Inflammatory macrophage (primary cell): ENCODE results near the gene UBASH3A.
"Not testable (repeated sequence)": the region's sequence is repeated elsewhere in the genome, so short reads cannot be mapped to it uniquely, and the experiment has no call there.

Experiments
- DNase-seq, 2 donors: peaks; one replicate each; pipeline ENCODE4 v3.0.0-alpha.2; 2020 to 2022

UBASH3A gene

DNA sequence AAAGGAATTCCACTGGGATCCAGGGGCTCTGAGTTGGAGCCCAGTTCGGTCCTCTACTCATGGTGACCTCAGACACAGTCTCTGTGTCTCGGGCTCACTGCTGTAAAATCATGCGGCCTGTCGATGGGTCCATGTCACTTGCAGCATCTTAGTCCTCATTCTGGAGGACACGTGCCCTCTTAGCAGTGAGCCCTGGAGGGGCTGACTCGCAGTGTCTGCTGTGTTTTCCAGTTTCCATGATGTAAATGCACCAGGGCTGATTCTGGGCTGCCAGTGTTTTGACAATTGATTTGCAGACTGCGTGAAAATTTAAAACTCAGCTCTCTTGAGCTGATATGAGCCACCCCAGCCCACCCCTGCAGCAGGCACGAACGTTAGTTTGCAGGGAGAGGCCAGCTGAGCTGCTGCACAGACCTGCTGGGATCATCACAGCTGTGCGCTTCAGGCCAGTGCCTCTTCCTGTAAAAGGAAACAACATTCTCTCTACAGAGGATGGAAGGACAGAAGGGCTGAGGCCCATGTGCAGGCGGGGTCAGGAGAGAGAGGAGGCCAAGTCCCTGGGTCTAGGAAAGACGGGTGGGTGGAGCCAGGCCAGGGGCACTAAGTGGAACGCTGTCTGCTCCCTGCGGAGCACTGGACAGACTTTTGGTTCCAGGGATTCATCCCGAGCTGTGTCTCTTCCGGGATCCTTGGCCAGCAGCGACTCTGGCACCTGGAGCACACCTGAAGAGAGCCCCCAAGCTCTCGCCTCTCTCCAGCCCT is 49.7 kb downstream of the UBASH3A start:
- no peak for DNase-seq

DNA sequence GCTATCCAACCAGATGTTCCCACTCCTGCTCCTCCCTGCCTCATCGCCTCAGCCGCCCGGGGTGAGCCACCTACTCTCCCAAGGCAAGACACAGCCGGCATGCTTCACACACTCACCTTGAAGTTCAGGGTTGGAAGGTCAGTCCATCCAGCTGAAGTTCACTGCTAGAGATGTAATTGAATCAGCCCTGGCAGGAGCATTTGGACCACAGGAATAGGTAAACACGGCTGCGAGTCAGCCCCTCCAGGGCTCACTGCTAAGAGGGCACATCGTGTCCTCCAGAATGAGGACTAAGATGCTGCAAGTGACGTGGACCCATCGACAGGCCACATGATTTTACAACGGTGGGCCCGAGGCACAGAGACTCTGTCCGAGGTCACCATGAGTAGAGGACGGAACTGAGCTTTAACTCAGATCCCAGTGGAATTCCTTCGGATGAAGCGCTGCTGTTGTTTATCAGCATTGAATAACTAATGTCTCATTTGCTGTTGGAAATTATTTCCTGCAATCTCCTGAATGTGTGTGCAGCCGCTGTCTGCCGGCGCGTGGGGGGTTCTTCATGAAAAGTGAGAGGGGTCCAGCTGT is 50.4 kb downstream of the UBASH3A start:
- no peak for DNase-seq

DNA sequence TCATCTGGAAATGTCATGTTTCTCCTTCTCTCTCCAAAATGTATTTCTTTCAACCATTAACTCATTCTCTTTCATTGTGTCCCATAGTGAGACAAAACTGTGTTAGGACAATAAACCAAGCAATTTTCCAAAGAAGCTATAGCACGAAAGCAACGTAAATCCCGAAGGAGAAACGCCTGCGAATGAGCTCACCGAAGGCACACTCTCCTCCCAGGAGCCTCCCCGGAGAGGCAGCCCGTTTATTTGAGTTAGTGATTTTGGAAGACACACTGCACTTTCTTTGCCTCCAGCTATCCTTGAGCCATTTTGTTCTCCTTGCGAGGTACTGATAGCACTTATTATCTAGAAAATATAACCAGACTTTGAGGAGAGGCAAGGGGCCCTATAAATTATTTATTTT is 51.1 kb downstream of the UBASH3A start:
- DNase-seq: no peak

DNA sequence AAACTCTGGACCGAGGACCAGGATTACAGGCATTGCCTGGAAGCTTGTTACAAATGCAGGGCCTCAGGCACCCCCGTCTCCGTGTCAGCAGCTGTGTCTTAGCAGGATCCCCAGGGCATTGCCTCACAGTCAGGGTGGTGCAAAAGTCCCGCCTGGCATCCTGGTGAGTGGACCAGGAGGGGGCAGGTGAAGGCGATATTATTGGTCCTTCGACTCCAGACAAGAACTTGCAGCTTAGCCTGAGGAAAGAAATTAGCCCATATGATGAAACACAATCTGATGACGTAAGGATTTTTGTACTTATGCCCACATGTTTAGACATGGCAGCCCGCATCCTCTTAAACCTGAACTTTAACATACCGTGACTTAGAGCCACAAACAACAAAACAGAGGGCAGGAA is 51.5 kb downstream of the UBASH3A start:
- peak; percentile 14 to 40 for DNase-seq

DNA sequence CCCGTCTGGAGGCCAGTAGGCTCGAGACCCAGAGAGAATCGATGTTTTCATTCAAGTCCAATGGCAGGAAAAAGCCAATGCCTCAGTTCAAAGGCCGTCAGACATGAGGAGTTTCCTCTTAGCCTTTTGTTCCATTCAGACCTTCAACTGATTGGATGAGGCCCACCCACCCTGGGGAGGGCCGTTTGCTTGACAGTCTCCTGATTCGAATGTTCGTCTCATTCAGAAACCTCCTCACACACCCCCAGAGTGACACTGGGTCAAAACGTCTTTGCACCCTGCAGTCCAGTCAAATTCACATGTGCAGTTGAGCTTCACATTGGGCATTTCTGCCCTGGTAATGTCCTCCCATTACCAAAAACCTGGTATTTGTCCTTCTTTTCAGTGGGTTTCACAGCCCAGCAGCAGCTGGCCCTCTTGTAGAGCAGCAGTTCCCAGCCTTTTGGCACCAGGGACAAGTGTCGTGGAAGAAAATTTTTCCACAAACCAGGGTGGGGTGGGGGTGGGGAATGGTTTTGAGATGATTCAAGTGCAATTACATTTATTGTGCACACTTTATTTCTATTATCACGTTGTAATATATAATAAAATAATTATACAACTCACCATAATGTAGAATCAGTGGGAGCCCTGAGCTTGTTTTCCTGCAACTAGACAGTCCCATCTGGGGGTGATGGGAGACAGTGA is 52.2 kb downstream of the UBASH3A start:
- DNase-seq: no peak

DNA sequence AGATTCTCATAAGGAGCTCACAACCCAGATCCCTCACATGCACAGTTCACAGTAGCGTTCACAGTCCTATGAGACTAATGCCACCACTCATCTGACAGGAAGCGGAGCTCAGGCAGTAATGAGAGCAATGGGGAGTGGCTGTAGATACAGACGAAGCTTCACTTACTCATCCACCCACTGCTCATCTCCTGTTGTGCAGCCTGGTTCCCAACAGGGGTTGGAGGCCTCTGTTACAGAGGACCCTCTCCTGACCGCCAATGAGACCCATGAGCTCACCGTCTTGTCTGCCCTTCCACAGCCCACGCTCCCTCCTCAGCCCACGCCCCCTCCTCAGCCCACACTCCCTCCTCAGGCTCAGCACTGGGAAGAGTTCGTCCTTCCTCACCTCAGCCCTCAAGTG is 52.8 kb downstream of the UBASH3A start:
- peak; percentile 72 to 85 for DNase-seq

DNA sequence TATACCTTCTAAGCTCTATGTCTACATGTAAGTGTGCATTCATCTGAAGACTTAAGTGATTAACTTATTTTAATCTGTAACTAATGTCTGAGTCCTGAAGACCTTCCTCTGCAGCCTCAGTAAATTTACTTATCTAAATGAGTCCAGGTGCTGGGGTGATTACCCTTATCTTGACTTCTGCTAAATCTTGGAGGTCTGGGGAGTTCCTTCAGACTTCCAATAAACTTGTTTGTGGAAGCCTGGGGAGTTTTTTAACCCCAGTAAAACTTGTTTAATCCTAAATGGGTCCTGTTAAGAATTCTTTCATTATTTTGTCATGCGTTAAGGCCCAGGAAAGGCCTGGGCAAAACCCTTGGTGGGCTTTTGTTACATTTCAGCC is 55.4 kb downstream of the UBASH3A start:
- DNase-seq: no peak

DNA sequence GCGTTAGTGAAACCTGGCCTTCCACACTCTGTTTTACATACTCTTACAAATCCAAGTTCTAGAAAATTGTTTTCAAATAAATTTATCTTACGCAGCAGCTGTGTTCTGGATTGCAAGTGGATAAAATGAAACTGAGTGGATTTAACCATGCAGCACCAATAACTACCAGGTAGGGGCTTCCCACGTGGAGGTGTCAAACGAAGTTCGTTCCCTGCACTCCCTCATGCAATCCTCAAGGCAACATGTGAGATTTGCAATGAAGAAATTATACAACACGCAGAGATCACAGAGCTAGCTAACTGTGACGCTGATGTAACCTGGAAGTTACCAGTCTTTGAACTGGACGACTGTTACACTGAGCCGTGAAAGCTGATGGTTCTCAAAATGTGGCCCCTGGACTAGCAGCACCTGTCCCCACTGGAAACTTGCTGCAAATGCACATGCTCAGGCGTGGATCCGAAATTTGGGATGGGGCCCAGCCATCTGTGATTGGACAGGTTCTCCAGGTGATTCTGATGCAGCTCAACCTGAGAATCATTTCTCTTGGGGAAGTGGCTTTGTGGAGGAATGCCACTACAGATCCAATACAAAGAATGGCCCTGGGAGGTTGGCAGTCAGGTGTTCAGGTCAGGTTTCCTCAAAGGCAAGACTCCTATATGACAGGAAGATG is 56.0 kb downstream of the UBASH3A start:
- DNase-seq: no peak

DNA sequence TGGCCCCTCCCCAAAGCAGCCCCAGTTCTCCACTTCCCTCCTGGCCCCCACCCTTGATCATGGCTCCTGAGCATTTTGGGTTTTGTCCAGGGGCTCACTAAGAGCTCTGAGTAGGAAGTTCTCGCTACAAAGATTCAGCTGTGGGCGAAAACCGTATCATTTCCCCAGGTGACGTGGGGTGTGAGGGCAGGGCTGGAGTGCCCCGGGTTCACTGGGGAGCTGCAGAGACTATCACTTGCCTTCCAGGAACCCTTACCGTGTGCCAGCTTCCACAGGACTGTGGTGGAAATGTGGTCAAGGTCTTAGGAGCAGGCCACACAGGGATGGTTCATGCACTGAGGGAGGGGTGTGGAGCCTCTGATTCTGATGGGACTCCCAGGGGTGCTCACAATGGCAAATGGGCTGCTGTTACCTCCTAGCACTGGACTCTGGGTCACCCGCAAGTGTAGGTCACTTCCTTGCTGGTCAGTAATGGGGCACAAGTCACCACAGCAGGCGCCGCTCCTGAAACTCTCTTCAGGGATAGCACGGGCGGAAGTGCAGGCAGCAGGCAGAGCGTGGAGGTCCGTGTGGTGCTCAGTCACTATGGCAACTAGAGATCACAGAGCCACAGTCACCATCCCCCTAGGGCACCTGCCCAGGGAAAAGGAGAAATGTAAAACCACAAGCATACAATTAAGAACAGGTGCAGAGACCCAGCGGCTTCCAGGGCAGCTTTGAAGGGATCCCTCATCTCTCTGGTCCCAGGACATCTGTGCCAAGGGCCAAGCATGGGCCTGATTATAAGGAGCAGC is 56.9 kb downstream of the UBASH3A start:
- DNase-seq: peak in 1 of 2 donors; percentile 11

DNA sequence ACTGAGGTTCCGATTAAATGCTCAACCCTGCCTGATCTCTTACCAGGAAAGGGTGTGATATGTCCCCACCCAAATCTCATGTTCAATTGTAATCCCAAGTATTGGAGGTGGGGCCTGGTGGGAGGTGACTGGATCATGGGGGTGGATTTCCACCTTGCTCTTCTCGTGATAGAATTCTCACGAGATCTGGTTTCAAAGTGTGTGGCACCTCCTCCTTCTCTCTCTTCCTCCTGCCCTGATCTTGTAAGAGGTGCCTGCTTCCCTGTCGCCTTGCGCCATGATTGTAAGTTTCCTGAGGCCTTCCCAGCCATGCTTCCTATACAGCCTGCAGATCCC is 57.5 kb downstream of the UBASH3A start:
- no peak for DNase-seq

DNA sequence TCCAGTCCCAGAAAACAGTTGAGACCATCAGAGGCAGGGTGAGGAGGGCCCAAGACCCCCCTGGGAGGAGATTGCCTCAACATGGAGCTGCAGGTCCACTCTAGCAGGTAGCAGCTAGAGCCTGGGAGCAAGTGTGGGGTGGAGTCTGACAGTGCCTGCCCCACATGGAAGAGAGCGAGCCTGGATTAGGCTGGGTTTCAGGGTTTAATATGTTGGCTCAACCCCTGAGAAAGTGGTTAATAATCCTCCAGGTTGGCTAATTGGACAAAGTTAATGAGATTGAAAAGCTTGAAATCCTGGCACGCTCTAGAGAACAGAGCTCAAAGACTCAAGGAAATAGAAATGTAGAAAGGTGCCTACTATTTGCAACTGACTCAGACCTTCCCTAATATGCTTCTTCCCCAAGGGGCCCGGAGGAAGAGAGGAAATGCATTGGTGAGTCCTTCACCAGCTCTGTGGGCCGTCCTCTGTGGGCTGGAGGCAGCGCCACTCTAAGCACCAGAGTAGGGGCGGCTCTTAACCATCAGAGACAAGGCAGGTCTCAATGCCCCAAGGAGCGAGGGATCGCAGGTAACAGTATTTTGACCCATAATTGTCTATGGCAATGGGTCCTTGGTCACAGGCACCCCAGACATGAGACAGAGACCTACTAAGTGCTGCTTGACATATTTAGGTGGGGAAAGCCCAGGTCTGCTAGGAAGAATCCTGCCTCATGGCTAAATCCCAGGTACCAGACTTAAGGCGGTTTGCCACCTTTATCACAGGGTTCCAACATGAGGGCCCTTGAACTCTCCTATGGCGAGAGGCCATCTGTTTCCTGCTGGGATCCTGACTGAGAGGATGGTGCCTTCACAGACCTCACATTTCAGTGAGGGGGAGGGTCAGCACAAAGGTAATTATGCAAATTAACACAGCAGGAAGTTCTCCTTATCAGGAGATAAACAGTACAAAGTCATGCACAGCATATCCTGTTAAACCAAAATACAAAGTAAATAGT is 58.5 kb downstream of the UBASH3A start:
- DNase-seq: peak; percentile 14 to 60

DNA sequence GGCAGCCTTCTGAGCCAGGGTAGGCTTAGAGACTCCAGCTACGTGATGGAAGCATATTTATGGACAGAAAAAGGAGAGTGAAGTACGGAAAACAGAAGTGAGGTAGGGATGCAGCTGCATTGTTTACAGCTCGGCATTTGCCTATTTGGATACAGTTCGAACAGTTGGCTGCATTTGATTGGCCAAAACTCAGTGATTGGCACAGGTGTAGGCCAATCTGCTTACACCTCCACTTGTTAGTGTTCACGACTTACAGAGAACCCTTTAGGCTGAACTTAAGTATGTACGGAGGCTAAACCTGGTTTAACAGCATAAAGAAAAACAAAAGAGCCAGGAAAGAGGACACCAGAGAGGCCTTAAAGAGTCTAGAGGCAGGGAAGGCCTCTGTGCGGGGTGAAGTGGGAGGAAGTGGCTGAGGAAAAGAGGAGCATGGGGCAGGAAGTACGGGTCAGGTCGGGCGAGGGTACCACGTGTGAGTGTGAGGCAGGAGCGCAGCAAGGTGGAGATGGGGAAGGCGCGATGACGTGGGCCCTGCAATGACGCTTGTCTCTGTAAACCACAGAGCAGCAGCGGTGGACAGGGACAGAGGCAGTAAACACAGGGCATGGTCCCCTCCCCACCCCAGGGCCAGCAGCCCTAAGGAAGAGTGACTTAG is 60.3 kb downstream of the UBASH3A start:
- peak; percentile 66 to 78 for DNase-seq

DNA sequence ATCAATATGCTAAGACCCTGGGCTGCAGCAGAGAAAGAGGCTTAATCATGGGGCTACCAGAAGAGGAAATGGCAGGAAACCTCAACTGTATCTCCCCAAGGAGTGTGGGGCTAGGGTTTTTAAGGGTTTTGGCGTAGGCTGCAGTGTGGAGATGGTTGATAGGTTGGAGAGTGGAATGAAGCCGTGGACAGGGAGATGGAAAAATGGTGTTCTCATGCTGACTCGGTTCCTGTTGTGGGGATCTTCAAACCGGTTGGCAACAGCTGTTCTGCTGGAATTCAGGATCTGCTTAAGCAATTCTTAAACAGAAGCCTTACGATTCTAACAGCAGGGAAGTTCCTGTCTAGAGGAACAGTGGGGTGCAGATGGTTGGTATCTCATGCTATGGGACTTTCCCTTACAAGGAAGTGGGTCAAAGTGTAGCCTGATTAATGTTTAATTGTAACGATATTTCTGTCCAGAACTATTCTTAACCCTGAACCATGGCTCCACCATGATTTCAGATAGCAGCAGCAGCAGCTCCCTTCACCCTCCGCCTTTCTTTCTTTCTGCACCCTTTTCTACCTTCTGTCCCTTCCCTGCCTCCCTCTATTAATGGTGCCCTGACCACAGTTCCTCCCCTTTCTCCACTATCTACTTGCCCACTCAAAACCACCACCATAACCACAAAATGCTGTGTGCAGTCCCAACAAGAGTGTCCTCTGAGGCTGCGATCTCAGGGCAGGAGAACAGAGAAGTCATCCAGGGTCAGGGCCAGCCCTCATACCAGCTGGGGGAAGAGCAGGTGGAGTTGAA is 61.5 kb downstream of the UBASH3A start:
- peak; percentile 58 to 77 for DNase-seq

DNA sequence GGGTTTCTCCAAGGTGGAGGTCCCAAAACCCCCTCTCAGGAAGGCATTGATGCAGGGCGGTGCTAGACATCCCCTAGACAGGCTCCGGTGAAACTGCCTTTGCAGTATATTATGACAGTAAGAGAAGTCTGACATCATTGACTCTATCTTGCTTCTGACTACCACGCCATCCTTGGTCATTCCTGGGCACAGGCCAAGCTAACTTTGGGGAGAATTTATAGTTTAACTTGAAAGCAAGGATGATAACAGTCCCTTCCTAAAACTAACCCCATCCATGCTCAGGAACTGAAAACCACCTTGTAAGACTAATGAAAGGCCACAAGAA is 62.1 kb downstream of the UBASH3A start:
- DNase-seq: peak in 1 of 2 donors; percentile 6

DNA sequence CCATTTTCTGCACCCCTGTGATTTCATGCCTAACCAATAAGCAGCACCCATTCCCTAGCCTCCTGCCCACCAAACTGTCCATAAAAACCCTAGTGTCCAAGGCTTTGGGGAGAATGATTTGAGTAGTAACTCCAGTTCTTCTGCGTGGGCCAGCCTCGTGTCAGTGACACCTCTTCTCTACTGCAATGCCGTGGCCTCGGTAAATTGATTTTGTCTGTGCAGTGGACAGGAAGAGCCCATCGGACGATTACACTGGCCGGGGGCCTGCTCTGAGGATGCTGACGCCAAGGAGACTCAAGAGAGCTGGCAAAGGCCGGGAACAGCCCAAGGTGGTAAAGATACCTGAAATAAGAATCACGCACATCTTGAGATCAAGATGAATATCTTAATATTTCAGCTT is 63.0 kb downstream of the UBASH3A start:
- DNase-seq: no peak

DNA sequence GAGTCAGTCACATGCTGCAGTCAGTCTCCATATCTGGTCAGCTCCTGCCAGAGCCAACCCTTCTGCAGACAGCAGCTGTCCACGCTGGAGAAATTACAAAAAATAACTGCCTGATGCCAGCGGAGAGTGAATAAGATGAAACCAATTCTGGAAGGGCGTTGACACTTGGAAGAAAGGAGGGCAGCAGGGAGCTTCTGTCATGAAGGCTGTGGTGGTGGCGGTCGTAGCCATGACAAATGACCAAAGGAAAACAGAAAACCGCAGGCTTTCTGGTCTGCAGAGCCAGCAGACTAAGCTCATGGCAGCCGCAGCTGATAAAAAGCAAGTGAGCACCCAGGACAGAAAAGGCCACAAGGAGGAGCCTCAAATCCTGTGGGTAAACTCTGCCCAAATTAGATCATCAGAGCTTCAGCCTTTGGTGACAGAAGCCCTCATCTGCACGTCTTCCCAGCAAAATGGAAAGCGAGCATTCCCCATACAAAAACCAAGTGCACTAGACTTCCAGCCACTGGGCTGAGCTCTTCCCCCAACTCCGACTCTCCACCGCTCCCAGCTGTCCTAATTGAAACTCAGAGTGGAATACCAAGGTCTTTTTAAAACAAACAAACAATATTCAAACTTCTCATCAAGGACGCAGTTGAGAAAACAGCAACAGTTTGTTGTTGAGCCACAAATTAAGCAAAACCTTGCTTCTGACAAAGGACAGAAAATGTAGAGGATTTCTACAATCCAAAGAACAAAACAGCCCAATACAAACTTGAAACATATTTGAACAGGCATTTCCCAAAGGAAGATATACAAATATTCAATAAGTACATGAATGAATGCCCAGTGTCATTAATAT is 63.7 kb downstream of the UBASH3A start:
- peak; percentile 62 to 72 for DNase-seq

DNA sequence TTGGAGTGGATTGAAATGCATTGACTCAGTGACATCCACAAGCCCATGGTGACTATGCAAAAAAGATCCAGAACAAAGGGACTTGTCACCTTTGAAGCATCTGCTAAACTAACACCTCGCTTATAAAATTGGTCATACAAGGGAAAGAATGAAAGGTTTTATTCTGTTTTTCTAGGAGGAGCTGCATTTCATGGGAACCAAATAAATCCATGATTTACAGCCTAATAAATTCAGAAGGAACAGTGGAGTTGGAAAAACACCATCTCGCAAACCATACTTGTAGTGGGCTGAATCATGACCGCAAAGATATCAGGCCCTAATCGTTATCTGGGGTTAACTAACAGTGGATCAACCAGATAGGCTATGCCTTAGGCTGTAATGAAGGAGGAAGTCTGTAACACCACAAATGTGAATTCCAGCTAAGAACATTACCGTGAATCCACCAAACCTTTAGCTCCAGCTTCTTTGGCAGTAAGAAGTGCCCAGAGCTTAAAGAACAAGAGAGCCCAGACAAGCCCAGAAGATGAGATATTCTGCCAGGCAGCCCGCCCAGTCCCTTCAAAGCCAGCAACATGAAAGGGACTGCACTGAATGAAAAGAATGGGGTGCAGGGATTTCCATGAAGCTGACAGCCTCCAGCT is 64.9 kb downstream of the UBASH3A start:
- no peak for DNase-seq

DNA sequence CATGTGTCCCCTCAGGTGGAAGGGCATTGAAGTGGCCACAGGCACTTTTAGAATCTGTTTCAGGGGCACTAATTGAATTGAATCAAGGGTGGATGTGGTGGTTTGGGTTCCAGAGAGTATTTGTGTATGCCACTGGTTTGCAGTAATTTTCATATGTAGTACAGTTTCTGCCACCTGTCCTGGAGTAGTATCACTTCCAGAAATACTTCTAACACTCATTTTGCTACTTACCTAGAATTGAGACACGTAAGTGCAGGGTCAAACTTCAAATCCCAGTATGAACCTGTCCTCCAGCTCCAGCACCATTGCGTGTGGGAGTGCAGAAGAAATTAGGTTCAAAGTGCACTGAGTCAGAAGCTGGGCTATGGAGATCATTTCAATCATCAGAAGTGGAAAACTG is 65.6 kb downstream of the UBASH3A start:
- no peak for DNase-seq

DNA sequence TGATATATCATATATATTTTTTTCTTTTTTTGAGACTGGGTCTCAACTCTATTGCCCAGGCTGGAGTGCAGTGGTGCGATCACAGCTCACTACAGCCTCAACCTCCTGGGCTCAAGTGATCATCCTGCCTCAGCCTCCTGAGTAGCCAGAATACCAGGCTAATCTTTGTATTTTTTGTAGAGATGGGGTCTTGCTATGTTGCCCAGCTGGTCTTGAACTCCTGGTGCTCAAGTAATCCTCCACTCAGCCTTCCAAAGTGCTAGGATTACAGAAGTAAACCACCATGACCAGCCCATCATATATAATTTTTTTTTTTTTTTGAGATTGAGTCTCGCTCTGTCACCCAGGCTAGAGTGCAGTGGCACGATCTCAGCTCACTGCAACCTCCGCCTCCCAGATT is 66.0 kb downstream of the UBASH3A start:
- not testable (repeated sequence) for DNase-seq
